Stimulated activated CD4-positive, alpha-beta T cell treated with anti-CD3 and anti-CD28 coated beads, TNF-alpha, amount 100 ng/mL, for 24 hours (primary cell): ENCODE measurements around the gene ATN1.
"Not testable (repeated sequence)": the region's sequence is repeated elsewhere in the genome, so short reads cannot be mapped to it uniquely, and the experiment has no call there.

Experiments used
- DNase-seq, 3 experiments: peaks; one replicate each; pipeline ENCODE4 v3.0.0-alpha.2; 2020; ENCODE audit warnings: low read depth in 3 of 3

ATN1 gene, protein sequence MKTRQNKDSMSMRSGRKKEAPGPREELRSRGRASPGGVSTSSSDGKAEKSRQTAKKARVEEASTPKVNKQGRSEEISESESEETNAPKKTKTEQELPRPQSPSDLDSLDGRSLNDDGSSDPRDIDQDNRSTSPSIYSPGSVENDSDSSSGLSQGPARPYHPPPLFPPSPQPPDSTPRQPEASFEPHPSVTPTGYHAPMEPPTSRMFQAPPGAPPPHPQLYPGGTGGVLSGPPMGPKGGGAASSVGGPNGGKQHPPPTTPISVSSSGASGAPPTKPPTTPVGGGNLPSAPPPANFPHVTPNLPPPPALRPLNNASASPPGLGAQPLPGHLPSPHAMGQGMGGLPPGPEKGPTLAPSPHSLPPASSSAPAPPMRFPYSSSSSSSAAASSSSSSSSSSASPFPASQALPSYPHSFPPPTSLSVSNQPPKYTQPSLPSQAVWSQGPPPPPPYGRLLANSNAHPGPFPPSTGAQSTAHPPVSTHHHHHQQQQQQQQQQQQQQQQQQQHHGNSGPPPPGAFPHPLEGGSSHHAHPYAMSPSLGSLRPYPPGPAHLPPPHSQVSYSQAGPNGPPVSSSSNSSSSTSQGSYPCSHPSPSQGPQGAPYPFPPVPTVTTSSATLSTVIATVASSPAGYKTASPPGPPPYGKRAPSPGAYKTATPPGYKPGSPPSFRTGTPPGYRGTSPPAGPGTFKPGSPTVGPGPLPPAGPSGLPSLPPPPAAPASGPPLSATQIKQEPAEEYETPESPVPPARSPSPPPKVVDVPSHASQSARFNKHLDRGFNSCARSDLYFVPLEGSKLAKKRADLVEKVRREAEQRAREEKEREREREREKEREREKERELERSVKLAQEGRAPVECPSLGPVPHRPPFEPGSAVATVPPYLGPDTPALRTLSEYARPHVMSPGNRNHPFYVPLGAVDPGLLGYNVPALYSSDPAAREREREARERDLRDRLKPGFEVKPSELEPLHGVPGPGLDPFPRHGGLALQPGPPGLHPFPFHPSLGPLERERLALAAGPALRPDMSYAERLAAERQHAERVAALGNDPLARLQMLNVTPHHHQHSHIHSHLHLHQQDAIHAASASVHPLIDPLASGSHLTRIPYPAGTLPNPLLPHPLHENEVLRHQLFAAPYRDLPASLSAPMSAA (N-terminal part only)

GRCh38 chr12:6927379-6928021 lies at the start of gene ATN1:
Gene ATN1, plus strand, starts transcription at chr12:6927959. Its CDS starts 6,043 bp downstream, at chr12:6934002.
- DNase-seq, result no peak

DNA sequence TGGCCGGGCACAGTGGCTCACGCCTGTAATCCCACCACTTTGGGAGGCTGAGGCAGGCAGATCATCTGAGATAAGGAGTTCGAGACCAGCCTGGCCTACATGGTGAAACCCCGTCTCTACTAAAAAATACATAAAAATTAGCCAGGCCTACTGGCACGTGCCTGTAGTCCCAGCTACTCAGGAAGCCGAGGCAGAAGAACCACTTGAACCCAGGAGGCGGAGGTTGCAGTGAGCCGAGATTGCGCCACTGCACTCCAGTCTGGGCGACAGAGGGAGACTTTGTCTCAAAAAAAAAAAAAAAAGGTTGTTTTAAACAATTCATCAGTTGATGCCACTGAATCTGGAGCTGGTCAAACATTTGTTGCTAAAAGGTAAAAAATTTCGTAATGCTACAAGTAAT lies 47.9 kb upstream of the ATN1 start:
- not testable (repeated sequence) for DNase-seq

DNA sequence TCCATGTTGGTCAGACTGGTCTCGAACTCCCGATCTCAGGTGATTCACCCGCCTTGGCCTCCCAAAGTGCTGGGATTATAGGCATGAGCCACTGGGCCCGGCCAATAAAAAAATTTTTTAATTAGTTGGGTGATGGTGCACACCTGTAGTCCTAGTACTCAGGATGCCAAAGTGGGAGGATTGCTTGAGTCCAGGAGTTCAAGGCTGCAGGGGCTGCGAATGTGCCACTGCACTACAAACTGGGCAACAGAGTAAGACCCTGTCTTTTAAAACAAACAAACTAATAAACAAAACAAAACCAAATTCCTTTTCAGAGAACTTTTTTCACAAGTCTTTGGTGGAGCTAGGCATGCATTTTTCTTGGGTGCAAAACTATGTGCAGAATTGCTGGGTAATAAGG lies 44.5 kb upstream of the ATN1 start:
- DNase-seq, result no peak

GRCh38 chr12:6883683-6884082 lies 44.1 kb upstream of the ATN1 start:
- DNase-seq, result no peak

DNA sequence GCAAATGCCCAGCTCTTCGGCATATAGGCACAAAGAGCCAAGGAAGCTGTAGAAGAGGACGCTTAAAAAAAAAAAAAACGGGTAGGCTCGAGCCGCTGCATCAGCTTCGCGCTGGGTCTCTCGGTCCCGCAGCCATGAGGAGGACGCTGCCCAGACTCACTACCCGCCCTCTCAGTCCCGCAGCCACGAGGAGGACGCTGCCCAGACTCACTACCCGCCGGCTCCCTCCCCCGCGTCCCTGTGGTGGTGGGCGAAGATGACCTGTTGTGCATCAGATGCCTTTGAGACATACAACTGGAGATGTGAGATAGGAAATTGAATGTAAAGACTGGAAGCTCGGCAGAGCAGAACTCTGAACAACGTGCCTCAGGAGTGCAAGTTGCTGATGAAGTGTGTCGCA lies 43.2 kb upstream of the ATN1 start:
- DNase-seq, result no peak

- DNase-seq, result not testable (repeated sequence)
Measured at GRCh38 chr12:6886206-6886999, 41.4 kb upstream of the ATN1 start.

GRCh38 chr12:6887460-6887859 lies 40.3 kb upstream of the ATN1 start:
- DNase-seq, result no peak

DNA sequence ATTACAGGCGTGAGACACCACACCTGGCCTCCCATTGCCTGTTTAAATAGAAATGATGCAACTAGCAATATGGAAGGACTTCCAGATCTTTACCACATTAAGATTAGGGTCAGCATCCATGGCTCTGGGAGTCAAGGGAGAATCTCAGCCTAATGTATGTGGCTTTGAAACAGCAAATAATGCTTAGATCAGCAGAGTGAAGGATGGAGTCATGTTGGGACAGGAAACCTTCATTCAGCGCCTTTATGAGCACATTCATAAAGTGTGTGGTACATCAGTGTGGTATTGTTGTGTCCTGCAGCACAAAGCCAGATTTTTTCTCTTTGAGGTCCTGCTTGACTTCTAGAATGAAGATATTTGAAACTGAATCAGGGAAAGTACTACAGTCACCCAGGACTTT lies 39.4 kb upstream of the ATN1 start:
- DNase-seq, result no peak

DNA sequence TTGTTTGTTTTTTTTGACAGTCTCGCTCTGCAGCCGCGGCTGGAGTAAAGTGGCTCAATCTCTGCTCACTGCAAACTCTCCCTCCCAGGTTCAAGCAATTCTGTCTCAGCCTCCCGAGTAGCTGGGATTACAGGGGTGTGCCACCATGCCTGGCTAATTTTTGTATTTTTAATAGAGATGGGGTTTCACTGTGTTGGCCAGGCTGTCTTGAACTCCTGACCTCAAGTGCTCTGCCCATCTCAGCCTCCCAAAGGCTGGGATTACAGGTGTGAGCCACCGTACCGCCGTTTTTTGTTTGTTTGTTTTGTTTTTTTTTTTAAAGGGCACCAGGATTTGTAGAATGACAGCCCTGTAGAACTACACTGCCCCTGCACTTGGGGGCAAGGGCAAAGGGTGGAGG lies 39.0 kb upstream of the ATN1 start:
- DNase-seq, result not testable (repeated sequence)

DNA sequence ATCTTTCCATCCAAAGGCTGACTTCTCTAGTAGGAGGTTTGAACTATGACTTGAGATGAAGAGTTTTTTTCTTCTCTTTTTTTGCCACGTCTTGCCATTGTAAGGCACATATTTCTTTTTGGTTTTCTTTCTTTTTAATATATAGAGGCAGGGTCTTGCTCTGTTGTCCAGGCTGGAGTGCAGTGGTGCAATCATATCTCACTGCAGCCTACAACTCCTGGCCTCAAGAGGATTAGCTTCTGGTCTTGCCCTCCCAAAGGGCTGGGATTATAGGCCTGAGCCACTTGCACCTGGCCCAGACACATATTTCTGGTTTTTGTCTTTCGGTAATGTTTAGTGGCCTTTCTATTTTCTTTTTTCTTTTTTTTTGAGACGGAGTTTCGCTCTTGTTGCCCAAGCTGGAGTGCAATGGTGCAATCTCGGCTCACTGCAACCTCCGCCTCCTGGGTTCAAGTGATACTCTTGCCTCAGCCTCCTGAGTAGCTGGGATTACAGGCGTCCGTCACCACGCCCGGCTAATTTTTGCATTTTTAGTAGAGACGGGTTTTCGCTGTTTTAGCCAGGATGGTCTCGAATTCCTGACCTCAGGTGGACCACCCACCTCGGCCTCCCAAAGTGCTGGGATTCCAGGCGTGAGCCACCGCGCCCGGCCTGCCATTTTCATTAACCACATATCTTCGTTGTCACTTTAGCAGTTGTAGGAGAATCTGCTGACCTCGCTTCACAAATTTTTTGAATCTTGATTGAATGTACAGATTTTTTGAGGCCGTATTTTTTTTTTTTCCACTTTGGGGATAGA lies 37.8 kb upstream of the ATN1 start:
- DNase-seq, result not testable (repeated sequence)

- DNase-seq, result peak; percentile 96 to 99 (median 97)
Measured at GRCh38 chr12:6890789-6891645, 36.7 kb upstream of the ATN1 start.

GRCh38 chr12:6891646-6892001 lies 36.1 kb upstream of the ATN1 start:
- no peak for DNase-seq

DNA sequence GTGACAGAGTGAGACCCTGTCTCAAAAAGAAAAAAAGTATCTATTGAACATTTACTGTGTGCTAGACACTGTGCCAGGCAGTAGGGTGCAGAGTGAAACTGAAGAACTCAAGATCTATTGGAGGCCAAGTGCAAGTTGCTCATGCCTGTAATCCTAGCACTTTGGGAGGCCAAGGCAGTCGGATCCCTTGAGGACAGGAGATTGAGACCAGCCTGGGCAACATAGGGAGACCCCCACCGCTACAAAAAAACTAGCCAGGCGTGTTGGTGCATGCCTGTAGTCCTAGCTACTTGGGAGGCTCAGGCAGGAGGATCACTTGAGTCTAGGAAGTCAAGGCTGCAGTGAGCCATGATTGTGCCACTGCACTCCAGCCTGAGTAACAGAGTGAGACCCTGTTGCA lies 35.1 kb upstream of the ATN1 start:
- not testable (repeated sequence) for DNase-seq

GRCh38 chr12:6894321-6894720 lies 33.4 kb upstream of the ATN1 start:
- no peak for DNase-seq

DNA sequence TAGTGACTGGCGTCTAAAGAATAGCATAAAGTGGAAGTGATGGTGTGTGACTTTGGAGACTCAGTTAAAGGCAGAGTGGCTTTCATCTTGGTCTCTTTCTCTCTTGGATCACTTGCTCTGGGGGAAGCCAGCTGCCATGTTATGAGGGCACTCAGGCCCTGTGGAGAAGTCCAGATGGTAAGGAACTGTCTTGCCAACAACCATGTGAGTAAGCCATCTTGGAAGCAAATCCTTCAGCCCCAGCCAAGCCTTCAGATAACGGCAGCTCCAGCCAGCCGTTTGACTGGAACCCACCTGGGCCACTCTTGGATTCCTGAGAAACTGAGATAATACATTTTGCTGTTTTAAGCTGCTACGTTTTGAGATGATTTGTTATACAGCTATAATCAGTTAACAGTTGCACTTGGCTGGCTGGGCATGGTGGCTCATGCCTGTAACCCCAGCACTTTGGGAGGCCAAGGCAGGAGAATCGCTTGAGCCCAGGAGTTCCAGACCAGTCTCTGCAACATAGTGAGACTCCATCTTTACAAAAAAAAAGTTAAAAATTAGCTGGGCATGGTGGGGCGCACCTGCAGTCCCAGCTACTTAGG lies 30.8 kb upstream of the ATN1 start:
- no peak for DNase-seq

DNA sequence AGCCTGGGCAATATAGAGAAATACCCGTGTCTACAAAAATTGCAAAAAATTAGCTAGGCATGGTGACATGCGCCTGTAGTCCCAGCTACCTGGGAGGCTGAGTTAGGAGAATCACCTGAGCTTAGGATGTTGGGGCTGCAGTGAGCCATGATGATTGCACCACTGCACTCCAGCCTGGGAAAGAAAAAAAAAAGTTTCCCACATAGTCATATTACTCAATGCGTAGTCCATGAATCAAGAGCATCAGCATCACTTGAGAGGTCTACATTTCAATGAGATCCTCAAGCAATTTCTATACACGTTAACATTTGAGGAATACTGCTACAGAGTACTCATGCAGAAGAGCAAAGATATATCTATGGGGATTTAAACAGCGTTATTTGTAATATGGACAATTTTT lies 28.3 kb upstream of the ATN1 start:
- no peak for DNase-seq

DNA sequence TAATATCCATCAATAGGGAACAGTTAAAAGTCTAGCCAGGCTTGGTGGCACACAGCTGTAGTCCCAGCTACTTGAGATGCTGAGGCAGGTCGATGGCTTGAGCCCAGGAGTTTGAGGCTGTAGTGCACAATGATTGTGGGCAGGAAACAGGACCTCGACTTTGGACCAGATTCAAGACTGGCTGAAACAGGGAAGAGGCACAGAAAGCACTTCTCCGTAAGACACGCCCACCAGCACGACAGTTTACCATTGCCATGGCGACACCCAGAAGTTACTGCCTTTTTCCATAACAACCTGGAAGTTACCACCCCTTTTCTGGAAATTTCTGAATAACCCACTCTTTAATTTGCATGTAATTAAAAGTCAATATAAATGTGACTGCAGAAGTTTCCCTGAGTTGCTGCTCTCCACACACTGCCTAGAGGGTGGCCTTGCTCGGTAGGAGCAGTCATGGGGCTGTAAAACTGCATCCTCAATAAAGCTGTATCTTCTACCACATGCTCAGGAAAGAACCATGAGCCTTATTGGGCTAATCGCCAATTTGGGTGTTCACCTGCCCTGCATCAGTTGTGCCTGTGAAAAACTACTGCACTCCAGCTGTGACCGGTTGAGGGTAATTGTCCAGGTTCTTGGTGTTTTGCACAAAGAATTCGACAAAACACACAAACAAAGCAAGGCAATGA lies 27.8 kb upstream of the ATN1 start:
- DNase-seq, result no peak

DNA sequence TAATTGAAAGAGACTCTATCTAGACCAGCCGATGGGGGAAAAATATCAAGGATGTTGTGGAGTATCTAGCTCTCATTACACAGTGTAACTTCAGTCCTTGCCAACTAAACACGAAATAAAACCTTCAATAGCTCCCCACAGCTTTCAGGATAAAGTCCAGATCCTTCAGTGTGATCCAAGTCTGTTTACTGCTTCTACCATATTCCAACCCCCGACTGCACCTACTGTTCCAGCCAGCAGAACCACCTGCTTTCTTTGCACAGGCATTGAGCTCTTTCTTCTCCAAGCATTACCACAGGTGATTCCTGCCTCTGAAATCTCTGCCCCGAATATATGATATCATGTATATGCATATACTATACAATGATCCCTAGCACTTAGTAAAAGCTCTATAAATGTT lies 25.3 kb upstream of the ATN1 start:
- DNase-seq, result no peak
